GM18505 (cell line): ENCODE data around the gene MIF.

Experiments
- ATAC-seq: cut with Tn5 transposase; IDR thresholded peaks from one replicate; pipeline ENCODE4 v1.9.1; 2021; ENCODE audit not compliant: unreplicated experiment
- POLR2A ChIP-seq: IDR thresholded peaks from 4 replicates; pipeline ENCODE4 v1.6.1; 2011; ENCODE audit warnings: borderline replicate concordance; ENCODE audit not compliant: insufficient read depth, insufficient read length; ENCODE audit errors: extremely low read depth

MIF gene

GRCh38 chr22:23893945-23894709, at the start of gene MIF:
Gene MIF, plus strand, starts transcription at chr22:23894383. Its CDS starts 92 bp downstream, at chr22:23894475.
- peak; percentile 81 for ATAC-seq

GRCh38 chr22:23844739-23845202, 49.4 kb upstream of the MIF start:
- TF ChIP-seq POLR2A: no peak

More at GRCh38 chr22:23893945-23894709, at the start of gene MIF:
- peak; percentile 93 for TF ChIP-seq POLR2A

GRCh38 chr22:23845265-23846080, 48.7 kb upstream of the MIF start:
- TF ChIP-seq POLR2A: no peak
- no peak for ATAC-seq

More at GRCh38 chr22:23844739-23845202, 49.4 kb upstream of the MIF start:
- no peak for ATAC-seq

GRCh38 chr22:23846081-23846469, 48.1 kb upstream of the MIF start:
- ATAC-seq: no peak
- no peak for TF ChIP-seq POLR2A

GRCh38 chr22:23847310-23847920, 46.8 kb upstream of the MIF start:
- TF ChIP-seq POLR2A: no peak

DNA sequence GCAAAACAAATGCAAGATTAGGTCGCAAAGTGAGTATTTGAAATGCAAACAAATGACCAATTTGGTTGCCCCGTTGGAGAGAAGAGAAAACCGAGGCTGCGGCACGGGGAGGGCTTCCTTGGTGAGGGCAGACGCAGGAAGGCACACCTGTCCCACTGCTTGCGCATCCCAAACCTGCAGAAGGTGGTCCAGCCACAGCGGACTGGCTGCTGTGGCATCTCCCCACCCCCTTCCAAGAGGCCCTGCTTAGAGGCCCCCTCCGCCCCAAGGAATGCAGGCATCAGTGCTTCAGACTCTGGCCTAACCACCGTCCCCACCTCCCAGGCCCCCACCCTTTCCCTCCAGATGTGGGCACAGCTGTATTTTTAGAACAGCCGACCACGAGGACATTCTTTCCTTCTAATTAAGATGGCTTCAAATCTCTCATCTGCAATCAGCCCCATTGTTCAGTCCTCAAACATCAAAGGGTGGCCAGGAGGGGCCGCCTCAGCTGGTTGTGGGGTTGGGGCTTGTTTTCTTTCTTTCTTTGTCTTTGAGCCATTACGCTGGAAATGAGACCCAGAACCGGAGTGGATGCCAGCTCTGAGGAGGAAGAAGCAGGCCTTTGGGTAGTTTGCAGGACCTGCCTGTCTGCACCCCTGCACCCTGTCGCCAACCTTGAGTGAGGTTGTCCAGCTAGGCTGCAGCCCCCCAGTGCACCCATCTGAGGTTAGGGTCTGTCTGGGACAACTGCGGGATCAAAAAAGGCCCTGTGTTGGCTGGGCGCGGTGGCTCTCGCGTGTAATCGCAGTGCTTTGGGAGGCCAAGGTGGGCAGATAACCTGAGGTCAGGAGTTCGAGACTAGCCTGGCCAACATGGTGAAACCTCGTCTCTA, 46.0 kb upstream of the MIF start:
- no peak for TF ChIP-seq POLR2A
- ATAC-seq: no peak

More at GRCh38 chr22:23847310-23847920, 46.8 kb upstream of the MIF start:
- no peak for ATAC-seq

DNA sequence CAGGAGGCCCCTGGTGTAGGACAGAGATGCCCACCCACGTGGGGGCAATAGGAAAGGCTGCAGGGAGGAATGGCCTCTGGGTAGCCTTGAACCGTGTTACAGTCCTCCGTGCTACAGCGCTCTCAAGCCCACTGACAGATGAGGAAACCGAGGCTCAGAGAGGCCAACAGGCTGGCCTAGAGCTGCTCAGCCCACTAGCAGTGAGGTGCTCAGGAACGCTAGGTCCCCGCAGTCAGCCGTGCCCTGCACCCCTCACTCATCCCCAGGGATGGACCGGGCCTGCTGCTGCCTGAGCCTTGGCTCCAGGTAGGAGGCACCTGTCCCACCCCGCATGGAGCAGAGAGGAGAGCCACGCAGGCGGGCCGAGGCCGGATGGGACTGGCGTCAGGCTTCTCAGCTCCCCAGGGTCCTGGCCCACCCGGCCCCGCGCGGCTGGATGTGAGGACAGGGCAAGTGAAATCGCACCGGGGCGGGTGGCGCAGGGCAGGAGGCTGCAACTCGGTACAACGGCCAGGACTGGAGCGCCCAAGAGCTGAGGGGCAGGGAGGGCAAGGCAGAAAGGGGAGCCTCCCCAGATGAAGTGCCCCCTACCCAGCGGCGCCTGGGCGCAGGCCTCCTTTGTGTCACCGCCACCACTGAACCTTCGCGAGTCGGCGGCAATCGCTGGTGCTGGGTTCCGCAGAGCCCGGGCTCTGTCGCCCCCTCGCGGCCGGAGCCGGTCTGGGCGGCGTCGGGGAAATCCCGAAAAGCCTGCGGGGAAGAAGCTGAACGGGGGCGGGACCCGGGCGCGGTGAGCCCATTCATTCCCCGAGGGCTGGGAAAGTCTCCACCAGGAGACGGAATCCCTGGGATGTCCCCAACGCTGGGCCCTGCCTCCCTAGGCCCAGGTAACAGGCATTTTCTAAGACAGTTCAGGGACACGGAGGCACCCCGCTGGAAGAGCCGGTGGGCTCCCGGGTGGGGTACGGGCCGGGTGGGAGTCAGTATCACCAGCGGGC, 44.9 kb upstream of the MIF start:
- ATAC-seq: peak; percentile 62
- no peak for TF ChIP-seq POLR2A

GRCh38 chr22:23850136-23850611, 44.0 kb upstream of the MIF start:
- no peak for TF ChIP-seq POLR2A
- ATAC-seq: no peak

DNA sequence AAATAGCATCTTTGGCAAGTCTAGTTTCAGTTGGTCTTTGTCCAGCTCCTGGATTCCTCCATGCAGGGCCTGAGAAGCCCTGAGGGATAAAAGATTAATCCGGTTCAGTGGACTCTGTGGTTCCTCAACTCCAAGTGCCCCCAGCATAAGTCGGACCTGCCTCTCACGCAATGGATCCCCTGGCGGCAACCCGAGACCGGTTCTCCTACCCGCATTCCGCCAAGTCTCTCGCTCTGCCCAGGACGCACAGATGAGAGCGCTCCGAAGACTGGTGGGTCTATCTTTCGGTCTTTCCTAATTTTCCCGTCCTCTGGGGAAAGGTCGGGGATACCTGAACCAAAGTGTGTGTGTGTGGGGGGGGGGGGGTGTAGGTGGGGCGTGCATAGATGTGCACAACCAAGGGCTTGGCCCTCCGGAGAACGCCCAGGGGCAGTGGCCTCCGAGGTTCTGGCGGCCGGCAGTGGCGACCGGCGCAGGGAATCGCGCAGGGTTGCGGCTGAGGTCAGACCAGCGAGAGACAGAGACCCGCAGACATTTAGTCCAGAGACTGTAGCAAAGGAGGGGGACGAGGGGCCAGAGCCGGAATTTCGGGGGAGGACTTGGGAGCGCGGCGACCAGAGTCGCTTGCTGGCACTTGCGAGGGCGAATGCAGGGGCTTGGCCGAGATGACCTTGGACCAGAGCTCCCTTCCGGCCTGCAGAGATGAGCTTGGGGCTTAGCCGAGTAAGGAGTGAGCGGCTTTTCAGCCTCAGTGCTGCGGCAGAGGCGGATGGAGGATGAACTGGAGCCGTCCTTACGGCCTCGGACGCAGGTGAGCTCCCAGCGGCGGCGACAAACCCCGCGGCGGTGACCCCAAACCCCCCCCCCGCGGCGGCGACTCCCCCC, 37.2 kb upstream of the MIF start:
- peak; percentile 35 for ATAC-seq
- no peak for TF ChIP-seq POLR2A
